PFSK-1 (cell line): Measurements from ENCODE around the gene NPAS2.

Experiments
- POLR2AphosphoS5 ChIP-seq: IDR thresholded peaks from 2 replicates; pipeline ENCODE4 v1.6.1; 2012; ENCODE audit warnings: low read depth, mild to moderate bottlenecking, control low read depth, low read length, moderate library complexity
- SIN3A ChIP-seq: IDR thresholded peaks from 2 replicates; pipeline ENCODE4 v1.6.1; 2012; ENCODE audit warnings: mild to moderate bottlenecking, low read length, moderate library complexity, borderline replicate concordance; ENCODE audit not compliant: insufficient read depth
- TF ChIP-seq, protein P1 (sequence below), 2 experiments: IDR thresholded peaks; 2 replicates each; pipeline versions ENCODE4 v1.6.1 to v1.8.0; 2011 to 2012; ENCODE audit warnings: low read depth in 2 of 2, low read length in 2 of 2, control low read depth in 1 of 2, inconsistent platforms in 1 of 2, mild to moderate bottlenecking in 1 of 2, moderate library complexity in 1 of 2; ENCODE audit not compliant: insufficient read depth in 1 of 2

DNA sequence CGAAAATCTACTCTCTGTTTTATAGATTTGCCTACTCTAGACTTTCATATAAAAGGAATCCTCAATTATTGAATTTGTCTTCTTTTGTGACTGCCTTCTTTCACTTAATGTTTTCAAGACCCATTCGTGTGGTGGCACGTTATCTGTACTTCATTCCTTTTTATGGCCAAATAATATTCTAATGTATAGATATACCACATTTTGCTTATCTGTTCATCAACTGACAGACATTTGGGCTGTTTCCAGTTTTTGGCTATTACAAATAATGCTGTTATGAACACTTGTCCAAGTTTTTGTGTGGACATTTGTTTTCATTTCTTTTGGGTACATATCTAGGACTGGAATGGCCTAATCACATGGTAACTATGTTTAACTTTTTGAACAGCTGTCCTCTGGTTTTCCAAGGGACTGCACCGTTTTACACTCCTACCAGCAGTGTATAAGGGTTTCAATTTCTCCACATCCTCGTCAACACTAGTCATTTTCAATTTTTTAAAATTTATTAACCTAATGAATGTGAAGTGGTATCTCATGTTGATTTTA is 9.3 kb upstream of the NPAS2 start:
- TF ChIP-seq, protein P1, sequence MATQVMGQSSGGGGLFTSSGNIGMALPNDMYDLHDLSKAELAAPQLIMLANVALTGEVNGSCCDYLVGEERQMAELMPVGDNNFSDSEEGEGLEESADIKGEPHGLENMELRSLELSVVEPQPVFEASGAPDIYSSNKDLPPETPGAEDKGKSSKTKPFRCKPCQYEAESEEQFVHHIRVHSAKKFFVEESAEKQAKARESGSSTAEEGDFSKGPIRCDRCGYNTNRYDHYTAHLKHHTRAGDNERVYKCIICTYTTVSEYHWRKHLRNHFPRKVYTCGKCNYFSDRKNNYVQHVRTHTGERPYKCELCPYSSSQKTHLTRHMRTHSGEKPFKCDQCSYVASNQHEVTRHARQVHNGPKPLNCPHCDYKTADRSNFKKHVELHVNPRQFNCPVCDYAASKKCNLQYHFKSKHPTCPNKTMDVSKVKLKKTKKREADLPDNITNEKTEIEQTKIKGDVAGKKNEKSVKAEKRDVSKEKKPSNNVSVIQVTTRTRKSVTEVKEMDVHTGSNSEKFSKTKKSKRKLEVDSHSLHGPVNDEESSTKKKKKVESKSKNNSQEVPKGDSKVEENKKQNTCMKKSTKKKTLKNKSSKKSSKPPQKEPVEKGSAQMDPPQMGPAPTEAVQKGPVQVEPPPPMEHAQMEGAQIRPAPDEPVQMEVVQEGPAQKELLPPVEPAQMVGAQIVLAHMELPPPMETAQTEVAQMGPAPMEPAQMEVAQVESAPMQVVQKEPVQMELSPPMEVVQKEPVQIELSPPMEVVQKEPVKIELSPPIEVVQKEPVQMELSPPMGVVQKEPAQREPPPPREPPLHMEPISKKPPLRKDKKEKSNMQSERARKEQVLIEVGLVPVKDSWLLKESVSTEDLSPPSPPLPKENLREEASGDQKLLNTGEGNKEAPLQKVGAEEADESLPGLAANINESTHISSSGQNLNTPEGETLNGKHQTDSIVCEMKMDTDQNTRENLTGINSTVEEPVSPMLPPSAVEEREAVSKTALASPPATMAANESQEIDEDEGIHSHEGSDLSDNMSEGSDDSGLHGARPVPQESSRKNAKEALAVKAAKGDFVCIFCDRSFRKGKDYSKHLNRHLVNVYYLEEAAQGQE (IDR thresholded peaks at IDR 0.05; ENCODE audit: insufficient read depth in 1 of 2, low read depth in 2 of 2, low read length in 2 of 2), result no peak
- TF ChIP-seq POLR2AphosphoS5, result no peak
- no peak for TF ChIP-seq SIN3A
